Neural cell (in vitro differentiated cells): ENCODE measurements around the gene THAP12. TPM values are rescaled to one million over a fixed set of nuclear protein-coding genes. Genes with fewer than 3 reads are reported as not detected.

Experiments
- H2AFZ ChIP-seq: fragments of 200-600, 300-800 bp; sonication (generic), shearing (Covaris generic); 2 replicates; pipeline ENCODE4 v1.6.0; 2014; ENCODE audit warnings: low read depth, mild to moderate bottlenecking, antibody characterized with exemption, low read length, moderate library complexity
- H3F3A ChIP-seq: fragments of 200-600 bp; shearing (Covaris generic); 2 replicates; pipeline ENCODE4 v1.6.1; 2016; ENCODE audit warnings: mild to moderate bottlenecking, moderate library complexity, mixed read lengths, antibody characterized with exemption, low read length; ENCODE audit not compliant: insufficient read depth, poor library complexity, severe bottlenecking
- H3K27ac ChIP-seq: fragments of 200-600, 300-800 bp; sonication (generic), shearing (Covaris generic); 2 replicates; pipeline ENCODE4 v1.5.1; 2014; ENCODE audit warnings: mild to moderate bottlenecking, low read length, moderate library complexity
- H3K27me3 ChIP-seq: fragments of 300-800, 200-600 bp; sonication (generic), shearing (Covaris generic); 2 replicates; pipeline ENCODE4 v1.6.0; 2014; ENCODE audit warnings: mild to moderate bottlenecking, low read depth, low read length, moderate library complexity; ENCODE audit not compliant: insufficient read depth
- H3K36me3 ChIP-seq: fragments of 300-800, 200-600 bp; sonication (generic), shearing (Covaris generic); 2 replicates; pipeline ENCODE4 v1.5.1; 2014; ENCODE audit warnings: mild to moderate bottlenecking, antibody characterized with exemption, low read length, moderate library complexity; ENCODE audit not compliant: insufficient read depth
- H3K4me2 ChIP-seq: fragments of 300-800, 200-600 bp; sonication (generic), shearing (Covaris generic); 2 replicates; pipeline ENCODE4 v1.6.0; 2014; ENCODE audit warnings: mild to moderate bottlenecking, low read length
- H3K4me3 ChIP-seq: fragments of 300-800, 200-600 bp; sonication (generic), shearing (Covaris generic); 2 replicates; pipeline ENCODE4 v1.5.1; 2014; ENCODE audit warnings: mild to moderate bottlenecking, low read length, moderate library complexity
- H3K79me2 ChIP-seq: fragments of 200-600 bp; shearing (Covaris generic); replicated peaks from 2 replicates; pipeline ENCODE4 v1.6.0; 2014; ENCODE audit warnings: mild to moderate bottlenecking, low read length, moderate library complexity; ENCODE audit not compliant: insufficient read depth
- H3K9ac ChIP-seq: fragments of 300-800, 200-600 bp; sonication (generic), shearing (Covaris generic); 2 replicates; pipeline ENCODE4 v1.6.1; 2016; ENCODE audit warnings: mild to moderate bottlenecking, low read length, mixed read lengths
- H3K9me2 ChIP-seq: fragments of 200-600 bp; shearing (Covaris generic); 2 replicates; pipeline ENCODE4 v1.6.1; 2016; ENCODE audit warnings: mild to moderate bottlenecking, low read length, mixed read lengths; ENCODE audit not compliant: insufficient read depth
- H3K9me3 ChIP-seq: fragments of 200-600, 300-800 bp; sonication (generic), shearing (Covaris generic); 2 replicates; pipeline ENCODE4 v1.6.1; 2016; ENCODE audit warnings: mild to moderate bottlenecking, mixed run types, low read length, moderate library complexity, mixed read lengths
- H4K20me1 ChIP-seq: fragments of 200-600 bp; shearing (Covaris generic); 2 replicates; pipeline ENCODE4 v1.6.1; 2016; ENCODE audit warnings: mild to moderate bottlenecking, mixed run types; ENCODE audit not compliant: insufficient read depth
- EP300 ChIP-seq: fragments of 450-650 bp; conservative IDR thresholded peaks from 2 replicates; pipeline ENCODE4 v1.6.1; 2014; ENCODE audit warnings: antibody characterized with exemption, mild to moderate bottlenecking, moderate library complexity; ENCODE audit not compliant: poor library complexity, severe bottlenecking
- EZH2 ChIP-seq: fragments of 200-600, 300-800 bp; shearing (Covaris generic), sonication (generic); IDR thresholded peaks from 2 replicates; pipeline ENCODE4 v1.6.1; 2014; ENCODE audit warnings: antibody characterized with exemption, low read length, borderline replicate concordance, mild to moderate bottlenecking; ENCODE audit not compliant: insufficient read depth, poor library complexity, severe bottlenecking
- MXI1 ChIP-seq: fragments of 450-650 bp; conservative IDR thresholded peaks from 2 replicates; pipeline ENCODE4 v1.6.1; 2014; ENCODE audit warnings: antibody characterized with exemption, mild to moderate bottlenecking; ENCODE audit not compliant: poor library complexity, severe bottlenecking
- POLR2AphosphoS5 ChIP-seq: IDR thresholded peaks from 2 replicates; pipeline ENCODE4 v1.6.1; 2012
- RAD21 ChIP-seq: fragments of 450-650 bp; conservative IDR thresholded peaks from 2 replicates; pipeline ENCODE4 v1.6.1; 2014; ENCODE audit warnings: antibody characterized with exemption, mild to moderate bottlenecking, moderate library complexity
- SMC3 ChIP-seq: fragments of 450-650 bp; conservative IDR thresholded peaks from 2 replicates; pipeline ENCODE4 v1.6.1; 2014; ENCODE audit warnings: antibody characterized with exemption, mild to moderate bottlenecking, moderate library complexity; ENCODE audit not compliant: poor library complexity
- TAF1 ChIP-seq: IDR thresholded peaks from 2 replicates; pipeline ENCODE4 v1.6.1; 2012; ENCODE audit warnings: low read depth
- polyA plus RNA-seq: library from polyadenylated mRNA; depleted of rRNA; stranded (reverse); fragments of >200 nt; gene quantifications from 2 replicates; pipeline ENCODE4 v1.2.3, GENCODE V29; 2014
- TF ChIP-seq, protein P1 (sequence below): fragments of 450-650 bp; IDR thresholded peaks from 2 replicates; pipeline ENCODE4 v1.5.1; 2014; ENCODE audit warnings: antibody characterized with exemption, mild to moderate bottlenecking, moderate library complexity; ENCODE audit not compliant: poor library complexity, severe bottlenecking
- TF ChIP-seq, protein P2 (sequence below): IDR thresholded peaks from 2 replicates; pipeline ENCODE4 v1.6.1; 2012; ENCODE audit warnings: borderline replicate concordance

THAP12 gene
- polyA plus RNA-seq, 1 donor from 2014 or later: 110 TPM

DNA sequence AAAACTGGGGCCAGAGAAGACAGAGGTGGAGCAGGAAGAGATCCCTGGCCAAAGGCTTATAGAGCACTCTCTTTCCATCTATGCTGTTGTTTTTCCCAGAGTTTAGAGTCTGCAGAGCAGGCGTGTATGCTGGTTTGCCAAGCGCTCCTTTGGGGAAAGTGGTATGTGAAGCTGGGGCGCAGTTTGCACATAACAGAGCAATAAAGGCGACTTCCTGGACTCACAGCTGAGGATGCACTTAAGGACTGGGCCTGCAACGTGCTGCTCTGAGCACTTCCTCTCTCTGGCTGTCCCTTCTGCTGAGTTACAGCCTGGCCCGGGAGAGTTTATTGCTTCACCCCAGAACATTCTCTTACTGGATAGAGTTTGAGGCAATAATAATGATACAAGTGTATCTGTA is 41.7 kb downstream of the THAP12 start:
- Histone ChIP-seq H2AFZ (no peak overlapping the region), H3K9ac (no peak overlapping the region), H3K9me2 (no peaks in the 10 kb centered on the region), H3K4me2 (no peak overlapping the region), H3K4me3 (no peak overlapping the region), H3K27ac (no peak overlapping the region), H3K79me2 (no peaks in the 10 kb centered on the region), H3K36me3 (no peaks in the 10 kb centered on the region), H3K9me3 (peaks cover 5% of the 10 kb centered on the region), H3F3A (no peaks in the 10 kb centered on the region), H4K20me1 (no peaks in the 10 kb centered on the region), H3K27me3 (no peaks in the 10 kb centered on the region)
- TF ChIP-seq, protein P1, sequence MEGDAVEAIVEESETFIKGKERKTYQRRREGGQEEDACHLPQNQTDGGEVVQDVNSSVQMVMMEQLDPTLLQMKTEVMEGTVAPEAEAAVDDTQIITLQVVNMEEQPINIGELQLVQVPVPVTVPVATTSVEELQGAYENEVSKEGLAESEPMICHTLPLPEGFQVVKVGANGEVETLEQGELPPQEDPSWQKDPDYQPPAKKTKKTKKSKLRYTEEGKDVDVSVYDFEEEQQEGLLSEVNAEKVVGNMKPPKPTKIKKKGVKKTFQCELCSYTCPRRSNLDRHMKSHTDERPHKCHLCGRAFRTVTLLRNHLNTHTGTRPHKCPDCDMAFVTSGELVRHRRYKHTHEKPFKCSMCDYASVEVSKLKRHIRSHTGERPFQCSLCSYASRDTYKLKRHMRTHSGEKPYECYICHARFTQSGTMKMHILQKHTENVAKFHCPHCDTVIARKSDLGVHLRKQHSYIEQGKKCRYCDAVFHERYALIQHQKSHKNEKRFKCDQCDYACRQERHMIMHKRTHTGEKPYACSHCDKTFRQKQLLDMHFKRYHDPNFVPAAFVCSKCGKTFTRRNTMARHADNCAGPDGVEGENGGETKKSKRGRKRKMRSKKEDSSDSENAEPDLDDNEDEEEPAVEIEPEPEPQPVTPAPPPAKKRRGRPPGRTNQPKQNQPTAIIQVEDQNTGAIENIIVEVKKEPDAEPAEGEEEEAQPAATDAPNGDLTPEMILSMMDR: no peak
- no peak for TF ChIP-seq RAD21
- no peak for TF ChIP-seq MXI1
- no peak for TF ChIP-seq POLR2AphosphoS5
- no peak for TF ChIP-seq SMC3
- no peak for TF ChIP-seq EZH2

- no peak overlapping the region for H3K4me2 ChIP-seq
- H3K9me2 ChIP-seq: no peaks in the 10 kb centered on the region
- H4K20me1 ChIP-seq: no peaks in the 10 kb centered on the region
Measured at GRCh38 chr11:76337923-76338322, 43.0 kb downstream of the THAP12 start.

More at GRCh38 chr11:76337923-76338322, 43.0 kb downstream of the THAP12 start:
- Histone ChIP-seq H3K9ac (no peak overlapping the region), H3K4me3 (no peak overlapping the region), H2AFZ (no peak overlapping the region), H3F3A (no peaks in the 10 kb centered on the region), H3K36me3 (no peaks in the 10 kb centered on the region), H3K79me2 (no peaks in the 10 kb centered on the region), H3K27ac (no peak overlapping the region), H3K27me3 (no peaks in the 10 kb centered on the region), H3K9me3 (peaks cover 5% of the 10 kb centered on the region)
- TF ChIP-seq MXI1 (no peak), EP300 (no peak), EZH2 (no peak), SMC3 (no peak), TAF1 (no peak), RAD21 (no peak), POLR2AphosphoS5 (no peak)
- TF ChIP-seq, protein P2, sequence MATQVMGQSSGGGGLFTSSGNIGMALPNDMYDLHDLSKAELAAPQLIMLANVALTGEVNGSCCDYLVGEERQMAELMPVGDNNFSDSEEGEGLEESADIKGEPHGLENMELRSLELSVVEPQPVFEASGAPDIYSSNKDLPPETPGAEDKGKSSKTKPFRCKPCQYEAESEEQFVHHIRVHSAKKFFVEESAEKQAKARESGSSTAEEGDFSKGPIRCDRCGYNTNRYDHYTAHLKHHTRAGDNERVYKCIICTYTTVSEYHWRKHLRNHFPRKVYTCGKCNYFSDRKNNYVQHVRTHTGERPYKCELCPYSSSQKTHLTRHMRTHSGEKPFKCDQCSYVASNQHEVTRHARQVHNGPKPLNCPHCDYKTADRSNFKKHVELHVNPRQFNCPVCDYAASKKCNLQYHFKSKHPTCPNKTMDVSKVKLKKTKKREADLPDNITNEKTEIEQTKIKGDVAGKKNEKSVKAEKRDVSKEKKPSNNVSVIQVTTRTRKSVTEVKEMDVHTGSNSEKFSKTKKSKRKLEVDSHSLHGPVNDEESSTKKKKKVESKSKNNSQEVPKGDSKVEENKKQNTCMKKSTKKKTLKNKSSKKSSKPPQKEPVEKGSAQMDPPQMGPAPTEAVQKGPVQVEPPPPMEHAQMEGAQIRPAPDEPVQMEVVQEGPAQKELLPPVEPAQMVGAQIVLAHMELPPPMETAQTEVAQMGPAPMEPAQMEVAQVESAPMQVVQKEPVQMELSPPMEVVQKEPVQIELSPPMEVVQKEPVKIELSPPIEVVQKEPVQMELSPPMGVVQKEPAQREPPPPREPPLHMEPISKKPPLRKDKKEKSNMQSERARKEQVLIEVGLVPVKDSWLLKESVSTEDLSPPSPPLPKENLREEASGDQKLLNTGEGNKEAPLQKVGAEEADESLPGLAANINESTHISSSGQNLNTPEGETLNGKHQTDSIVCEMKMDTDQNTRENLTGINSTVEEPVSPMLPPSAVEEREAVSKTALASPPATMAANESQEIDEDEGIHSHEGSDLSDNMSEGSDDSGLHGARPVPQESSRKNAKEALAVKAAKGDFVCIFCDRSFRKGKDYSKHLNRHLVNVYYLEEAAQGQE: no peak
- TF ChIP-seq, protein P1: no peak
